BE2C (cell line): Measurements from ENCODE around the gene PSENEN.

Source experiments
- DNase-seq: peaks from one replicate; pipeline ENCODE4 v3.0.0-alpha.2; 2020
- H3K27me3 ChIP-seq: fragments of 250-450 bp; sonication (Bioruptor Pico); 2 replicates; pipeline ENCODE4 v1.5.1; 2020; ENCODE audit warnings: mild to moderate bottlenecking
- H3K36me3 ChIP-seq: fragments of 250-450 bp; sonication (Bioruptor Pico); 2 replicates; pipeline ENCODE4 v1.5.1; 2020; ENCODE audit warnings: mild to moderate bottlenecking
- H3K4me1 ChIP-seq: fragments of 250-450 bp; sonication (Bioruptor Pico); 2 replicates; pipeline ENCODE4 v1.5.1; 2020
- H3K4me3 ChIP-seq: 2 replicates; pipeline ENCODE4 v1.5.1; 2011; ENCODE audit warnings: low read depth, low read length
- H3K9me3 ChIP-seq: fragments of 250-450 bp; sonication (Bioruptor Pico); 2 replicates; pipeline ENCODE4 v1.5.1; 2020
- TF ChIP-seq, protein P1 (sequence below): IDR thresholded peaks from 2 replicates; pipeline ENCODE4 v1.5.1; 2012; ENCODE audit warnings: mild to moderate bottlenecking, low read depth, low read length

PSENEN gene

DNA sequence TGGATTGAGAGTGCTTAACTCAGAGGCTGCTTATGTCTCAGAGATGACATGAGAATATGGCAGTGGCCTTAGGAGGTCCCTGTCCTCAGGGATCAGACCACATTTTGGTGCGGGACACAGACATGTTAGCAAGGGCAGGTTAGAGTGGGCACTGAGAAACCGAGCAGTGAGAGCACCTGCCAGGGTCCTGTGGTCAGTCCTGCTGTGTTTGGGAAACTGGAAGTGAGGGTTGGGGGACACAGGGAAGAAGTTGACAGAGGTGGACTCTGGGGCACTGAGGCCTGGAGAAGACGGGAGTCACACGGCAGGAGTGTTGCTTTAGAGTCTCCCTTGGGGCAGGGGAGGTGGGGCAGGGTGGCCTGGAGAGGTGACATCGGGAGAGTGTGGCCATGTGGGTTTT is 10.6 kb upstream of the PSENEN start:
- no peak for DNase-seq
- TF ChIP-seq, protein P1, sequence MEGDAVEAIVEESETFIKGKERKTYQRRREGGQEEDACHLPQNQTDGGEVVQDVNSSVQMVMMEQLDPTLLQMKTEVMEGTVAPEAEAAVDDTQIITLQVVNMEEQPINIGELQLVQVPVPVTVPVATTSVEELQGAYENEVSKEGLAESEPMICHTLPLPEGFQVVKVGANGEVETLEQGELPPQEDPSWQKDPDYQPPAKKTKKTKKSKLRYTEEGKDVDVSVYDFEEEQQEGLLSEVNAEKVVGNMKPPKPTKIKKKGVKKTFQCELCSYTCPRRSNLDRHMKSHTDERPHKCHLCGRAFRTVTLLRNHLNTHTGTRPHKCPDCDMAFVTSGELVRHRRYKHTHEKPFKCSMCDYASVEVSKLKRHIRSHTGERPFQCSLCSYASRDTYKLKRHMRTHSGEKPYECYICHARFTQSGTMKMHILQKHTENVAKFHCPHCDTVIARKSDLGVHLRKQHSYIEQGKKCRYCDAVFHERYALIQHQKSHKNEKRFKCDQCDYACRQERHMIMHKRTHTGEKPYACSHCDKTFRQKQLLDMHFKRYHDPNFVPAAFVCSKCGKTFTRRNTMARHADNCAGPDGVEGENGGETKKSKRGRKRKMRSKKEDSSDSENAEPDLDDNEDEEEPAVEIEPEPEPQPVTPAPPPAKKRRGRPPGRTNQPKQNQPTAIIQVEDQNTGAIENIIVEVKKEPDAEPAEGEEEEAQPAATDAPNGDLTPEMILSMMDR, result no peak
- peaks cover 76% of the 10 kb centered on the region for H3K36me3 ChIP-seq
- H3K27me3 ChIP-seq, result no peaks in the 10 kb centered on the region
- H3K4me3 ChIP-seq, result no peak overlapping the region
- no peaks in the 10 kb centered on the region for H3K9me3 ChIP-seq
- H3K4me1 ChIP-seq, result no peaks in the 10 kb centered on the region

DNA sequence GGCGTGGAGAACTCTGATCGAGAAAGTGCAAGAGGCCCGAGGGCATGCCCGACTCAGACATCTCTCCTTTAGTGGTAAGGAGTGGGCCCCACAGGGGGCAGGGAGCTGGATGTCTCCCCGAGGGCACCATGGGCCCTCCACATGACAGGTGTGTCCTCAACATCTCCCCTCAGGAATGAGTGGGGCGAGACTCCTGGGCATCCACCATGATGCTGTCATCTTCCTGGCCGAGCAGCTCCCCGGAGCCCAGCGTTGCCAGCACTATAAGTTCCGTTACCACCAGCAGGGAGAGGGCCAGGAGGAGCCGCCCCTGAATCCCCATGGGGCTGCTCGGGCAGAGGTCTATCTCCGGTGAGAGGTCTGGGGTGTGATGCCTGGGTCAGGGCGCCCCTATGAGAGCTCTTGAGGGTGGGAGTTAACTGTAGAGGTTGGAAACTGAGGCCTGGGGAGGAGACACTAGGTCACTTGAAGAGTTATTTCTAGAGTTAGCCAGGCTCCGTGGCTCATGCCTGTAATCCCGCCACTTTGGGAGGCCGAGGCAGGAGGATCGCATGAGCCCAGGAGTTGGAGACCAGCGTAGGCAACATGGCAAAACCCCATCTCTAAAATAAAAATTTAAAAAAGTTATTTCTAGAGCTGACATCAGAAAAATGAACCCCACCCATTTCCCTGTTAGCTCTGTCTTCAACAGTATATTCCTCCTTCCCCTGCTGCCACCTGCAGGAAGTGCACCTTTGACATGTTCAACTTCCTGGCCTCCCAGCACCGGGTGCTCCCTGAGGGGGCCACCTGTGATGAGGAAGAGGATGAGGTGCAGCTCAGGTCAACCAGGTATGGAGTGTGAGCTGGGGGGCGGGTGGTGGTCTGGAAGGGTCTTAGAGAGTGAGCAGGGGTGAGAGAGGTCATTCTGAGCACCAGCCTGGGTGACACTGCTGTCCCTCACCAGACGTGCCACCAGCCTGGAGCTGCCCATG is 8.3 kb upstream of the PSENEN start:
- TF ChIP-seq, protein P1, result peak; percentile 28
- Histone ChIP-seq H3K4me3 (no peak overlapping the region), H3K27me3 (no peaks in the 10 kb centered on the region), H3K9me3 (no peaks in the 10 kb centered on the region), H3K4me1 (no peaks in the 10 kb centered on the region), H3K36me3 (peaks cover 53% of the 10 kb centered on the region)
- no peak for DNase-seq

GRCh38 chr19:35738021-35738886 is 7.2 kb upstream of the PSENEN start:
- no peaks in the 10 kb centered on the region for H3K27me3 ChIP-seq
- DNase-seq, result no peak
- H3K36me3 ChIP-seq, result peaks cover 45% of the 10 kb centered on the region
- no peak overlapping the region for H3K4me3 ChIP-seq
- TF ChIP-seq, protein P1, result no peak
- H3K9me3 ChIP-seq, result no peaks in the 10 kb centered on the region
- no peaks in the 10 kb centered on the region for H3K4me1 ChIP-seq

DNA sequence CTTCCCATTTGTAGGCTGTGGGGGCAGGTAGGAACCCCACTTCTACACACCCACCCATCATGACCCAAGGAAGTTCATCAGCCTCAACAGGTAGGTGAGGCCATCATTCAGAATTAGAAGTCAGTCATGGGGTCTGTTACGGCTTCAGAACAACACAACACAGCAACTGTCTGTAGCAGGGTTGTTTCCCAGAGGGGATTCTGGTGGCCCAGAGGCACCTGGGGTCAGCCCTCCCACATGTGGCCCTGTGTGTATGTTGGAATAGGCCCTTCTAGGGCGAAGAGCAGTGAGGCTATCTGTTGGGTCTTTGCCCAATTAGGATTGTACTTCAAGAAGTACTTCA is 6.6 kb upstream of the PSENEN start:
- H3K4me1 ChIP-seq, result no peaks in the 10 kb centered on the region
- peaks cover 40% of the 10 kb centered on the region for H3K36me3 ChIP-seq
- H3K27me3 ChIP-seq, result no peaks in the 10 kb centered on the region
- no peak for DNase-seq
- H3K9me3 ChIP-seq, result no peaks in the 10 kb centered on the region
- H3K4me3 ChIP-seq, result no peak overlapping the region
- TF ChIP-seq, protein P1, result no peak

GRCh38 chr19:35739275-35740107 is 6.0 kb upstream of the PSENEN start:
- peak overlapping the region; percentile 80 for H3K4me3 ChIP-seq
- no peaks in the 10 kb centered on the region for H3K9me3 ChIP-seq
- no peak for DNase-seq
- peaks cover 33% of the 10 kb centered on the region for H3K36me3 ChIP-seq
- peaks cover 3% of the 10 kb centered on the region; the same call in 1 of the 2 replicates for H3K4me1 ChIP-seq
- TF ChIP-seq, protein P1, result no peak
- no peaks in the 10 kb centered on the region for H3K27me3 ChIP-seq
